Aorta (tissue), 5 donors: Measurements from ENCODE around the gene ANKRD27. TPM values are rescaled to one million over a fixed set of nuclear protein-coding genes. Genes with fewer than 3 reads are reported as not detected.

Experiments used
- ATAC-seq: fragments of 200-7000 bp; cut with Tn5 transposase; one replicate; pipeline ENCODE4 v1.9.1; 2022; ENCODE audit warnings: moderate library complexity; ENCODE audit not compliant: low FRiP score
- DNase-seq, 2 donors: peaks; one replicate each; pipeline ENCODE4 v3.0.0-alpha.2; 2020
- H3K27ac ChIP-seq, 2 donors: one replicate each; pipeline ENCODE4 v1.5.1; 2013; ENCODE audit warnings: low read length in 2 of 2, mild to moderate bottlenecking in 2 of 2, moderate library complexity in 2 of 2, control low read depth in 1 of 2, inconsistent platforms in 1 of 2, low read depth in 1 of 2
- H3K27me3 ChIP-seq, 2 donors: one replicate each; pipeline ENCODE4 v1.6.1; 2013; ENCODE audit warnings: control low read depth in 1 of 2, low read length in 1 of 2, mild to moderate bottlenecking in 1 of 2, moderate library complexity in 1 of 2; ENCODE audit not compliant: insufficient read depth in 2 of 2, control insufficient read depth in 1 of 2
- H3K36me3 ChIP-seq, 2 donors: one replicate each; pipeline ENCODE4 v1.6.1; 2013; ENCODE audit warnings: control low read depth in 1 of 2, low read length in 1 of 2, mild to moderate bottlenecking in 1 of 2; ENCODE audit not compliant: insufficient read depth in 2 of 2, control insufficient read depth in 1 of 2
- H3K4me1 ChIP-seq, 2 donors: one replicate each; pipeline ENCODE4 v1.6.1; 2013; ENCODE audit warnings: low read length in 2 of 2, control low read depth in 1 of 2, mild to moderate bottlenecking in 1 of 2, moderate library complexity in 1 of 2; ENCODE audit not compliant: insufficient read depth in 2 of 2, control insufficient read depth in 1 of 2
- H3K4me3 ChIP-seq, 2 donors: one replicate each; pipeline ENCODE4 v1.5.1; 2013; ENCODE audit warnings: low read length in 2 of 2, control low read depth in 1 of 2, mild to moderate bottlenecking in 1 of 2
- H3K9me3 ChIP-seq: one replicate; pipeline ENCODE4 v1.6.1; 2013; ENCODE audit warnings: mild to moderate bottlenecking, low read length; ENCODE audit not compliant: control insufficient read depth
- WGBS, 2 donors: extraction: QIAGEN DNeasy Blood & Tissue Kit; methylation state at CpG; one replicate each; pipeline ENCODE4 v1.1.7; 2013; 5-methylcytosine and 5-hydroxymethylcytosine counted together
- intact Hi-C, 2 donors: fragments of 100-400 bp; cut with DNase I; formaldehyde crosslinking; loops; one replicate each; pipeline versions ENCODE4 v1.14.2 to v1.15.0; 2022
- polyA plus RNA-seq, 2 donors: library from polyadenylated mRNA; stranded (reverse); fragments of 200-250 nt; gene quantifications; one replicate each; pipeline ENCODE4 v1.2.3, GENCODE V29; 2013
- total RNA-seq, 2 donors: library from RNA; stranded (reverse); fragmentation: NEBNext Ultra II Directional; extraction: Animal tissue kit (Norgen Biotek cat#: 25700); gene quantifications; one replicate each; pipeline ENCODE4 v1.2.1, GENCODE V29; 2021
- donor health status: healthy with polysubstance abuse.
- donor health status: Bipolar disorder and iron deficiency.
- donor health status: DM: no; HTN: no; CAD: no.
- donor health status: DM: no; HTN: no; CAD: no.
- donor health status: DM: yes; HTN: yes; CAD: no.

Gene ANKRD27
- total and polyA plus RNA-seq, 4 donors = 11.0 to 30.9 (median 21.1) TPM

- Histone ChIP-seq H3K4me1 (no peaks in the 10 kb centered on the region), H3K4me3 (no peak overlapping the region), H3K36me3 (peaks cover 13 to 20% of the 10 kb centered on the region in 2 donors), H3K27me3 (no peaks in the 10 kb centered on the region), H3K27ac (no peak overlapping the region), H3K9me3 (no peaks in the 10 kb centered on the region)
- 94 to 96% methylated on average over 7 of the region's 7 CpGs for WGBS, 2 donors
- intact Hi-C loops = no loop called here
- ATAC-seq (no peak), DNase-seq (peak in 1 of 2 donors; percentile 52)
Observed at GRCh38 chr19:32614916-32615315, 60.1 kb downstream of the ANKRD27 start.

- Histone ChIP-seq H3K27ac (no peak overlapping the region), H3K4me3 (no peak overlapping the region), H3K4me1 (no peaks in the 10 kb centered on the region), H3K9me3 (no peaks in the 10 kb centered on the region), H3K27me3 (no peaks in the 10 kb centered on the region), H3K36me3 (peaks cover 12 to 20% of the 10 kb centered on the region in 2 donors)
- intact Hi-C loops = no loop called here
- ATAC-seq (no peak), DNase-seq (no peak)
- 71 to 73% methylated on average over 4 of the region's 4 CpGs for WGBS, 2 donors
Observed at GRCh38 chr19:32613008-32613407, 62.0 kb downstream of the ANKRD27 start.

- intact Hi-C loops = no loop called here
- WGBS, 2 donors = 74 to 76% methylated on average over 5 of the region's 5 CpGs
Observed at GRCh38 chr19:32611161-32611560, 63.8 kb downstream of the ANKRD27 start.

DNA sequence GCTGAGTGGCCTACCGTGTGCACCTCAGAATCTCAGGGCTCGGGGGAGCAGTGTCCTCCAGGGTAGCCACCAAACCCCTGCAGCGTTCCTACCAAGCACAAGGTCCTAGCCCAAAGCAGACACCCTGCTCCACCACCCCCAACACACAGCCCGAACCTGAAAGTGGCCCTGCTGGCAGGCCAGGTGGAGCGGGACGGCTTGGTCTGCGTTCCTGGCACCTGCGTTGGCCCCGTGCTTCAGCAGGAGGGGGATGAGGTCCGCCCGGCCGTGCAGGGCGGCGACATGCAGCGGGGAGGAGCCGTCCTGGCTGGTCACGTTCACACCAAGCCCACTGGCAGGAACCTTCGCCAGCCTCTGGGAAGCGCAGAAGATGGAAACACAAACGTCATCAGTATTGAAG, 67.5 kb downstream of the ANKRD27 start:
- no peak for ATAC-seq

More at GRCh38 chr19:32611161-32611560, 63.8 kb downstream of the ANKRD27 start:
- DNase-seq (no peak), ATAC-seq (no peak)
- Histone ChIP-seq H3K4me1 (no peaks in the 10 kb centered on the region), H3K36me3 (peaks cover 10 to 18% of the 10 kb centered on the region in 2 donors), H3K4me3 (no peak overlapping the region), H3K27me3 (no peaks in the 10 kb centered on the region), H3K9me3 (no peaks in the 10 kb centered on the region), H3K27ac (no peak overlapping the region)

DNA sequence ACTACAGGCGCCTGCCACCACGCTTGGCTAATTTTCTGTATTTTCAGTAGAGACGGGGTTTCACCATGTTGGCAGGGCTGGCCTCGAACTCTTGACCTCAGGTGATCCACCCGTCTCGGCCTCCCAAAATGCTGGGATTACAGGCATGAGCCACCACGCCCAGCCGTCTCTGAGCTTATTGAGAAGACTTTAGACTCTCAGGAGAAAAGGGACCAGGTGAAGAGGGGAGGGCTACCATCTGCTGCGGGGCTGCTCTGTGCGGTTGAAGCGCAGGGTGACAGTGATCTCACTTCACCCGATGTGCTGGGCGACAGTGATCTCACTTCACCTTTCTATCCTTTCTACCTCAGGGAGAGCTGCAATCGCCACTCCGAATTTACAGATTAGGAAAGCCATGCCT, 68.7 kb downstream of the ANKRD27 start:
- no peaks in the 10 kb centered on the region for H3K9me3 ChIP-seq
- H3K36me3 ChIP-seq = peaks cover 10% of the 10 kb centered on the region in 2 donors
- no peak overlapping the region for H3K27ac ChIP-seq
- H3K4me3 ChIP-seq = no peak overlapping the region
- DNase-seq (no peak), ATAC-seq (no peak)
- H3K27me3 ChIP-seq = no peaks in the 10 kb centered on the region
- no peaks in the 10 kb centered on the region for H3K4me1 ChIP-seq
- WGBS, 2 donors = 89 to 90% methylated on average over 15 of the region's 15 CpGs
- intact Hi-C loops = no loop called here

More for the DNA sequence above, 67.5 kb downstream of the ANKRD27 start:
- no peaks in the 10 kb centered on the region for H3K4me1 ChIP-seq
- no peak overlapping the region for H3K4me3 ChIP-seq
- H3K27me3 ChIP-seq = no peaks in the 10 kb centered on the region
- intact Hi-C loops = no loop called here
- H3K27ac ChIP-seq = no peak overlapping the region
- no peak for DNase-seq
- WGBS, 2 donors = 96% methylated on average over 20 of the region's 20 CpGs
- peaks cover 7 to 10% of the 10 kb centered on the region in 2 donors for H3K36me3 ChIP-seq
- no peaks in the 10 kb centered on the region for H3K9me3 ChIP-seq

- Histone ChIP-seq H3K27ac (no peak overlapping the region), H3K4me1 (no peaks in the 10 kb centered on the region), H3K36me3 (peaks cover 4 to 10% of the 10 kb centered on the region in 2 donors), H3K27me3 (no peaks in the 10 kb centered on the region), H3K9me3 (no peaks in the 10 kb centered on the region), H3K4me3 (no peak overlapping the region)
- ATAC-seq (no peak), DNase-seq (no peak)
- intact Hi-C loops = no loop called here
- WGBS, 2 donors = 96% methylated on average over 20 to 21 of the region's 21 CpGs
Observed at GRCh38 chr19:32605544-32605943, 69.4 kb downstream of the ANKRD27 start.

- Histone ChIP-seq H3K36me3 (peaks cover 4 to 10% of the 10 kb centered on the region in 2 donors), H3K27me3 (no peaks in the 10 kb centered on the region), H3K9me3 (no peaks in the 10 kb centered on the region), H3K27ac (no peak overlapping the region), H3K4me3 (no peak overlapping the region), H3K4me1 (no peaks in the 10 kb centered on the region)
- WGBS, 2 donors = 93 to 96% methylated on average over 14 of the region's 14 CpGs
- intact Hi-C loops = no loop called here
- DNase-seq (no peak), ATAC-seq (no peak)
Observed at GRCh38 chr19:32603961-32604360, 71.0 kb downstream of the ANKRD27 start.

- WGBS, 2 donors = 2 to 3% methylated on average over 2 of the region's 2 CpGs
- DNase-seq = no peak
- Histone ChIP-seq H3K27ac (no peak overlapping the region), H3K36me3 (peaks cover 4 to 16% of the 10 kb centered on the region in 2 donors), H3K9me3 (no peaks in the 10 kb centered on the region), H3K27me3 (no peaks in the 10 kb centered on the region), H3K4me1 (no peaks in the 10 kb centered on the region), H3K4me3 (no peak overlapping the region)
- intact Hi-C loops = no loop called here
- ATAC-seq = no peak
Observed at GRCh38 chr19:32599736-32600157, 75.2 kb downstream of the ANKRD27 start.

- ATAC-seq (no peak), DNase-seq (no peak)
- peaks cover 4 to 16% of the 10 kb centered on the region in 2 donors for H3K36me3 ChIP-seq
- no peak overlapping the region for H3K27ac ChIP-seq
- intact Hi-C loops = no loop called here
- no peak overlapping the region for H3K4me3 ChIP-seq
- WGBS, 2 donors = 91 to 92% methylated on average over 6 of the region's 6 CpGs
- no peaks in the 10 kb centered on the region for H3K4me1 ChIP-seq
- no peaks in the 10 kb centered on the region for H3K9me3 ChIP-seq
- H3K27me3 ChIP-seq = no peaks in the 10 kb centered on the region
Observed at GRCh38 chr19:32599258-32599657, 75.7 kb downstream of the ANKRD27 start.
